Muscle of back (tissue), 13 donors: ENCODE measurements around the gene MS4A7. TPM values are rescaled to one million over a fixed set of nuclear protein-coding genes. Genes with fewer than 3 reads are reported as not detected.
A peak's percentile ranks its signal among the peaks of the same experiment; 100 is the strongest.
"Not testable (repeated sequence)": the region's sequence is repeated elsewhere in the genome, so short reads cannot be mapped to it uniquely, and the experiment has no call there.

Experiments
- DNase-seq, 3 donors: peaks; one replicate each; pipeline versions ENCODE4 v3.0.0 to v3.0.0-alpha.2; 2013
- long read RNA-seq, 9 donors: transcript quantifications; one replicate each; lab custom pipeline, GENCODE V29; 2026
- polyA plus RNA-seq, 10 donors: library from polyadenylated mRNA; unstranded; fragments of 120-200 nt; gene quantifications; one replicate each; pipeline ENCODE4 v1.2.1, GENCODE V29; 2013; ENCODE audit not compliant: insufficient read length in 10 of 10

Gene MS4A7, protein sequence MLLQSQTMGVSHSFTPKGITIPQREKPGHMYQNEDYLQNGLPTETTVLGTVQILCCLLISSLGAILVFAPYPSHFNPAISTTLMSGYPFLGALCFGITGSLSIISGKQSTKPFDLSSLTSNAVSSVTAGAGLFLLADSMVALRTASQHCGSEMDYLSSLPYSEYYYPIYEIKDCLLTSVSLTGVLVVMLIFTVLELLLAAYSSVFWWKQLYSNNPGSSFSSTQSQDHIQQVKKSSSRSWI
- polyA plus RNA-seq = 10 to 100 TPM in 3 of 10 donors, 1 to 10 TPM in 7; 4.7 to 13.5 (median 8.4) TPM
- long read RNA-seq, donor 1, partial matches to known transcripts = 0 of 2 reads
- long read RNA-seq, donor 1, other reads (novel, unspliced or antisense) = 0 of 2 reads
- long read RNA-seq, donor 2, partial matches to known transcripts = 0 of 5 reads
- long read RNA-seq, donor 2, other reads (novel, unspliced or antisense) = 0 of 5 reads
- long read RNA-seq, donor 3 = 0 reads
- long read RNA-seq, donor 4, partial matches to known transcripts = 0 of 3 reads
- long read RNA-seq, donor 4, other reads (novel, unspliced or antisense) = 0 of 3 reads
- long read RNA-seq, donor 5, partial matches to known transcripts = 0 of 4 reads
- long read RNA-seq, donor 5, other reads (novel, unspliced or antisense) = 0 of 4 reads
- long read RNA-seq, donor 6, partial matches to known transcripts = 0 of 3 reads
- long read RNA-seq, donor 6, other reads (novel, unspliced or antisense) = 0 of 3 reads
- long read RNA-seq, donor 7, partial matches to known transcripts = 0 of 3 reads
- long read RNA-seq, donor 7, other reads (novel, unspliced or antisense) = 0 of 3 reads
- long read RNA-seq, donor 8, partial matches to known transcripts = 0 of 1 reads
- long read RNA-seq, donor 8, other reads (novel, unspliced or antisense) = 0 of 1 reads
- long read RNA-seq, donor 9, partial matches to known transcripts = 0 of 1 reads
- long read RNA-seq, donor 9, other reads (novel, unspliced or antisense) = 0 of 1 reads

DNA sequence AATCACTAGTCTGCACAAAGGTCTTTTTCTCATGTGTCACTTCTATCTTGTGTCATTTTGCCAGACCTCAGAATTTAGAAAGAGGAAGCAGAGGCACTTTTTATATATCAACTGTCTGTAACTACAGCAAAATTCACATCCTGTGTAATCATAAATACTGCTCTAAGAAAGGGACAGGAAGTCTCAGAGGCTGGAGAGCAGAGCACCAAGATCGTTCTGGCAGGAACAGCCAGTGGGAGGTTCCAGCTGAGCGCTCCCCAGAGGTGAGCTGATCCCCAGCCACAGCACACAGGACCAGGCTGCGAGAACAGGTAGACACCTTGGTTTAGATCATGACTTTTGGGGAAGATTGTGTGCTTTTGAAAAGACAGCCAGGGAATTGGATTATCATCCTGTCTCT, at the start of gene MS4A7:
TSS of gene MS4A7 (plus strand) at position 179 of the 400 bp plus-strand sequence. CDS start 4,610 bp downstream, outside the sequence.
- DNase-seq = peak; percentile 10 to 49 (median 17)

DNA sequence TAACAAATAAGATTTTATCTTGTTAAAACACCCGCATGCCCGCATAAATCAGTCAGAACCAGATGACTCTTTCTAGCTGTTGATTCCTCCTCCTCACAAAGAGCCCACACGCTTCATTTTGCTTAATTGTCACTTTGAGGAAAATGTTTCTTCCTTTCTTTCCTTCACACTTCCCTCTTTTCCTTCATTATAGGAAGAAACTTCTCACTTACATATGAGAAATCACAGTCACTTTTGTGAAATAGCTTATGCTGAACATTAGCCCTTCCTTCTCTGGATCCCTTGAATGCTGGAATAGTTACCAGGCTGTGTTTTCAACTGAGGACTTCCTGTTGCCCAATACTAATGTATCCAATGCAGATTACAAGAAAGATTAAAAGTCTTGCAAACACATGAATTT, 45.5 kb upstream of the MS4A7 start:
- no peak for DNase-seq

DNA sequence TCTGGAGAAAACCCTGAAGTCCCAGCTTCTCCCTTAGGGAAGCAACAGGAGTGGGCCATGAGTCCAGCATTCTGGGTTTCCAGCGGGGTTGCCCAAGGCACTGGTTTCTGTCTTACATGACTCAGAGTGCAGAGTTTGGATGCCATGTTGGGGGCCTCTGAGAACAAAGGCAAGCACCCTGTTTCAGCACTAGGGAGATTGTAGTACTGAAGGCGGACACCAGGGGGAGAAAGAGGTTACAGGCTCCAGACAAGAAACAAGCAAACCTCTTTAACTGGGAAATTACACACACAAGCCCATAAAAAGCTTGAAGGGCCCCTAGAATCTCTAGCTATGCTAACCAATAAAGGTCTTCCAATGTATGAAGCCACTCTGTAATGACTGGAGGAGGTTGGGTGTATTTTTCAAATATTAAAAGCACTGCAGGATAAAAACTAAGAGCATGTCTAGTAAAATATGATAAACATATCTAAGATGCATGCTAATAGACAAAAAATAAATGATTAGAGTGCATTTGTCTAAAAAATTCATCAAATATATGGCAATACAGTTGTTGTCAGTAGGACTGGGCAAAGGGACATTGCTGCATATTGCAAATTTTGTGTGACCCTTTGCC, 44.2 kb upstream of the MS4A7 start:
- peak; percentile 18 to 54 (median 45) for DNase-seq

DNA sequence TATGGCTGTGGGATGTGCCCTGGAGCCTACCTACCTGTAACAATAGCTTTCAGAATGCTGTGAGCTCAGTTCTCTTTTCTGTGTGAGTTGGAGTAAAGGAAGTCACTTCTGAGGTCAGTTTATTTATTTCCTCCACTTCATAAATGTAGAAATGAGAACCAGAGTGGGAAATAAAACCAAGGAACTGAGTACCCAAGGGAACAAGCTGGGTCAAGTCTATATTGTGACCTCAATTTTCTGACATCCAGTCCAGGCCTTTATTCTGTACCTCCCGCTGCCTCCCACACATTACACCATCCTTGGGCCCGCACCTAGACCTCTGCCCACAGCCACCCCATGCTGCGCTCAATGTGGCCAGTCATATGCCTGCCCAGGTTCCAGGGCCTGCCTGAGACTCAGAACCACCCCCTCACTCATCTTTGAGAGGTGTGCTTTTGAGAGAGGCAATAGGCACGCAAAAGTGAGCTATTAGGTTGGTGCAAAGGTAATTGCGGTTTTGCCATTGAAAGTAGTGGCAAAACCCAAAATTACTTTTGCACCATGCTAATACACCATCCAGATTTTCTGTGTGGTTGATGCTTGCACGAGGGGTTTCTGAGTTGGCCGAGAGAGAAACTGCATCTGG, 41.5 kb upstream of the MS4A7 start:
- DNase-seq = no peak

DNA sequence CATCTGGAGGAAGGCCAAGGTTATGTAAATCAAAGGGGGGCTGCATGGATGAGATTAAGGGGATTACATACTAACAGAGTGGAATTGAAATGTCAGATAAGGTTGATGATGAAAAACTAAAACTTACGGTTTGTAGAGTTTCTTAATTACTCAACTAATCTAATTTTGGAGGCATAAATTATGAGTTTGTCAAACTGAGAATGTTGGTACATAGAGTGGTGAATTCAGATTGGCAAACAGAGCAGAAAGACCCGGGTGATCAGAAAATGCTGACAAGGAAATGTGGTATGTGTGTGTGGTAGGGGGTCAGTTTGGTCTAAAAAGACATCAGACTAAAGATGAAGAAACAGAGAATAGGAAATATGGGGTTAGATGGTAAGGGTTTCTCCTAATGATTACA, 40.3 kb upstream of the MS4A7 start:
- no peak for DNase-seq

DNA sequence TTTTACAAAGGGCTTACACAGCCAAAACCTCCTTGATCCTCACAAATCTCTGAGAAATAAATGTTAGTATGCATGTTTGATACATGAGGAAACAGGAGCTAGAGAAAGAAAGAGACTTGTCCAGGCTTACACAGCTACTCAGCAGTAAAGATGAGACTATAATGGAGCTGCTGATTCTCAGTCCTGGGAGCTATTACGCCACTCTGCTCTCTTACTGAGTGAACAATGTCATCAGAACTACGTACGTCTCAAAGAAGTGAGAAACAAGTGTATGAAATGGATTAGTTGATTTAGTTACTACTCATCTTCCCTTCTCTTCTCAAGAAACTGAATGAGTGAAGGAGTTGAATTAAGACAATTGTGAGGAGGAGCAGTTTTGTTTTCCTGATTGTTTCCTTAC, 39.0 kb upstream of the MS4A7 start:
- no peak for DNase-seq

DNA sequence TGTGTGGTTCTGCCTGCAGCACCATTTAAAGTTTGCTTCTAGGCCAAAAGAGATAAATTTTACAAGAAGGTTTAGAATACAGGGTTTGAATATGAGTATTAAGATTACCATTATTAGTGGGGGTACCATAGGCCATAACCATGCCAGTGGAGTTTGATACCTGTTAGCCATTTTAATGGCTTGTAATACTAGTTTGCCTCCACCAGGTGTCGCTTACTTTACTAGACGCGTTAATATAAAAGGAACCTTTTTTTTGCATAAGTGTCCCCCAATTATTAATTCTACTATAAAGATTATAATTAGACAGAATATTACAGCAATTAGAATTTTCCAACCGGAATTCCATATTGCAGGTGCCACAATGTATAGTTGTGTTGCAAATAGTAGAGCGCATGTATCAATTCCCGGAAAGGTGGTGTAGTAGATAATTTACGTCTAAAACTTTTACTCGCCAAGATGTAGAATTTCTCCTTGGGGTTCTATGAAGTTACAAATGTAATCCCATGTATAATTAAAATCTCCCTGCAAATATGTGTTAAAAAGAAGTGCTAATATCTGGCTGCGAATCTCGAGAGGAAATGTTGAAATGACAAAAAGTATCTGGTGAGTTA, 35.1 kb upstream of the MS4A7 start:
- no peak for DNase-seq

DNA sequence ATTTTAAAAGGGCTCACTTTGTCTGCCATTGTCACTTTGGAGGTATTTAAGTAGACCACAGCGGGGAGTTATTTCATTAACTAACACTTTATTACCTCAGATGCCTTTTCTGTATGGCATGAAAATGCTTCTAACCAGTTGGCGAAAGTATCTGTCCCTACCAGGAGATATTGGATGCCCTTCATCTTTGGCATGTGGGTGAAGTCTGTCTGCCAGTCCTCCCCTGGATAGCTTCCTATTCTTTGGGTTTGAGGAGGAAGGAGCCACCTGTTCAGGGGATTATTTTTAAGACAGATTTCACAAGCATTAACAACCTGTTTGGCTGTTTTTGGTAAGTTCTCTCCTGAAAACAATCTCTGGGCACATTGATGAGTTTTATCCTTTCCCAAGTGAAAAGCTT, 34.2 kb upstream of the MS4A7 start:
- no peak for DNase-seq

DNA sequence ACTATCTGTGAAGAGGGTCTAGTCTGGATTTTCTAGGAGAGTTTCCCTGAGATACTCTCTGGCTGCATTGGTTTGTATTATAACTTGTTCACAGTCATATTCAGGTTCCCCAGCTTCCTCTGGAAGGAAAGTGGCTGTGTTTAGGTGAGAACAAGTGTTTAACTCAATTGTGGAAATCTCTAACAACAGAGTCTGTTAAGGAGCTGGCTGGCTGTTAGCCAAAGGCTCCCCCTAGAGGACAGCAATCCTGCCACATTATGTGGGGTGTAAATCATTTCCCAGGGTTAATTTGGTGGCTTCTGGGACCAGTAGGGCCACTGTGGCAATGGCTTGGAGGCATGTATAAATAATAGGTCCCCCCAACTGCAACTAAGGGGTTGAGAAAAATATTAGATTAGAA, 32.8 kb upstream of the MS4A7 start:
- no peak for DNase-seq

DNA sequence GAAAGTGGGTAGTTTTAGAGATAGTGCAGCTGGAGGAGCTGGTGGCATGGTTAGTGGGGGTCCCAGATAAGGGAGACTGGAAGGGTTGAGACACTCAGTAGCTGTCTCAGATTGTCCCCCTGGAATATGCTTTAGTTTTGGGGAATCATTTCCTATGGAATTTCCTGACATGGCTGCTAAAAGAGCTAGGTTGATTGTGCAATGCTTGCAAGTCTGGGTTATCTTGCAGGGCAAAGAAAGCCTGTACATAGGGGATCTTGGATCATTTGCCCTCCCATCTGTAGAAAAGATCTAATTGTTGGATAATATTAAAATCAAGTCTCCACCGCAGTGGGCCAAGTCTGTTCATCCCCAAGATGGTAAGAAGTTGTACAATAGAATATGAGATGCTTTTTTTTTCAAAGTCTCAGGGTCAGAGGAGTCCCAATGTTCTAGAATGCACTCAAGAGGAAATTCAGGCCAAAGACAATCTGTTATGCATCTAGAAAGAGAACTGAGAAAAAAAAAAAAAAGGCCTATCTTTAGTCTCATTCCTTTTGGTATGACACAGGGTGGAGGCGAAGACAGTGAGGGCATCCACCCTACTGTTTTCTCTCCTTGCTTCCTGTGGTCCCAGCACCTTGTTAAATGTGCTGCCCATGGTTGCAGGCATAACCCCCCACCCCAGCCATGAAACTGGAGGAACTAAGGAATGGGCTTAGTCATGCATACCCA, 31.1 kb upstream of the MS4A7 start:
- DNase-seq = no peak

DNA sequence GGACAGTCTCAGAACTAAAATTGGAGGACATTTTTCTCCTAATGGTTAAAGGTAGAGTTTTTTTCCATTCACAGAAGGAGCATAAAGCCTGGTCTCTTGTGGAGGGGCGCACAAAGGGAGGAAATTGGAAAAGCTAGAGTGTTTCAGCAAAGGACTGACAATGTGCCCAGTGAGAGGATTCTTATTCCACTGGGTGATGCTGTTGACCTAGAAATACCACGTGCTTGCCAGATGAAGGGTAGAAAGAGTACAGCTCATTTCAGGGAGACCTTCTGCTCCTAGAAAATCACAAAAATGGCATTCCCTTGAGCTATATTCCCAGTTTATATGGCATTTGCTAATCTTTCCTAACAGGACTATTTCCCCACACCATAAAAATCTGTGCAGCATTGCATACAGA, 30.2 kb upstream of the MS4A7 start:
- no peak for DNase-seq

DNA sequence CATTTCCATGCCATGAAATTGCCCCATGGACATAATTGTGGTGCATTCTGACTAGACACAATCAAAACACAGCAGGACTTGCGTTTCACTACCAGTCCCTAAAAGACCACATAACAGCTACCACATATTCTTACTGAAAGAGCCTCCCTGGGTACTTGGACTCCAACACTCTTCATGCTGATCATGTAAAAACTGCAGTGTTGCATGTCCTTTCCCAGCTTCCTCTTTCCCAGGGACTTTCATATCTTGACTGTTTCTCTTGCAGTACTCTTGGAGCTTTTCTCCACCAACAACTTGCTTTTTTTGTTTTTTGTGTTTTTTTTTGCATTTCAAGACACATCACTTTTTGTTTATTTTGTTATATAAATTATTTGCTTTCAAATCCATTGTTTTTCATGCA, 28.3 kb upstream of the MS4A7 start:
- no peak for DNase-seq

DNA sequence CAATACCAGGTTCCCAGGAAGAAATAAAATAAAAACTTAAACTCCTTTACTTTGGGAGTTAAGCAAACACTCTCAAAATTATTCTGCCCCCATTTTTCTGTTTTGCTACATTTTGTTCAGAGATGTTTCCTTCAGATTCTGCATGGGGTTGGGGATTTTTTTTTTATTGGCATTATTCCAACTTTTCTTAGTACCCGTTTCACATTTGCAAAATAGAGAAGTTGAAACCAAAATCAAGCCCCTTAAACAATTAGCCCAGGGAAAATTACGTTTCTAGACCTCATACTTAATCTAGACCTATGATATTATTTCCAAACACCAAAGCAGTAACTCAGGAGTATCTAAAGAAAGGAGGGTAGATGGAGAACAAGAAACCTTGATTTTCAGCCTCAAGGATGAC, 20.6 kb upstream of the MS4A7 start:
- no peak for DNase-seq

DNA sequence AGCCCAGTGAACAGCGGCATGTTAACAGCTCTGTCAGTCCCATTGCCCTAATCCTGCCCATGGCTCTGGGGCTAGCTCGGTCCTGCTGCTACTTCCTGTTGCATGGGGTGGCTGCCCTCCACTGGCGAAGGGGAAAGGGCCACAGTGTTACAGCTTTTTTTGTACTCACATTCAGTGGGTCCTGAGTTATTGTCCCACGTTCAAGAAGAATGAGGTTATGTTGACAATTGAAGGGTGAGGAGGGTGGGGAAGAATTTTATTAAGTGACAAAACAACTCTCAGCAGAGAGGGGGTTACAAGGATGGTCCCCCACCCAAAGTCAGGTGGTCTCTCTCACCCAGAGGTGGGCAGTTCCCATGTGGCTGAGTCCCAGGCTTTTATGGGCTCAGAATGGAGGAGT, 17.7 kb upstream of the MS4A7 start:
- DNase-seq = no peak

DNA sequence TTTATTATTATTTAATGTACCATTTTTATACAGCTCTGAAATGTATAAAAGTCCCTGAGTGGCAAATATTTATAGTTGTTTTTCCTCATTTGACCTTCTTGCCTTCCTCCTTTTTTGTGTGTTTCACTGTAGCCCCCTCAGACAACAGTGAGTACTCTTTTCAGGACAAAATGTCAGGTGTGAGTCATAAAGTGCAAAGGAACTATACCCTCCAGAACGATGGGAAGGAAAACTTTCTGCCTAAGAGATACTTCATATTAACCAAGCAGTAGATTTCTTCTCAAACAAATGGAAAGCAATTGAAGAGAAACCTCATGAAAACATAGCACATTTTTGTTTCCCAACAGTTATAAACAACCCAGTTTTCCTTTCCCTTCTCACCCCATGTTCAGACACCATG, 16.1 kb upstream of the MS4A7 start:
- DNase-seq = no peak

DNA sequence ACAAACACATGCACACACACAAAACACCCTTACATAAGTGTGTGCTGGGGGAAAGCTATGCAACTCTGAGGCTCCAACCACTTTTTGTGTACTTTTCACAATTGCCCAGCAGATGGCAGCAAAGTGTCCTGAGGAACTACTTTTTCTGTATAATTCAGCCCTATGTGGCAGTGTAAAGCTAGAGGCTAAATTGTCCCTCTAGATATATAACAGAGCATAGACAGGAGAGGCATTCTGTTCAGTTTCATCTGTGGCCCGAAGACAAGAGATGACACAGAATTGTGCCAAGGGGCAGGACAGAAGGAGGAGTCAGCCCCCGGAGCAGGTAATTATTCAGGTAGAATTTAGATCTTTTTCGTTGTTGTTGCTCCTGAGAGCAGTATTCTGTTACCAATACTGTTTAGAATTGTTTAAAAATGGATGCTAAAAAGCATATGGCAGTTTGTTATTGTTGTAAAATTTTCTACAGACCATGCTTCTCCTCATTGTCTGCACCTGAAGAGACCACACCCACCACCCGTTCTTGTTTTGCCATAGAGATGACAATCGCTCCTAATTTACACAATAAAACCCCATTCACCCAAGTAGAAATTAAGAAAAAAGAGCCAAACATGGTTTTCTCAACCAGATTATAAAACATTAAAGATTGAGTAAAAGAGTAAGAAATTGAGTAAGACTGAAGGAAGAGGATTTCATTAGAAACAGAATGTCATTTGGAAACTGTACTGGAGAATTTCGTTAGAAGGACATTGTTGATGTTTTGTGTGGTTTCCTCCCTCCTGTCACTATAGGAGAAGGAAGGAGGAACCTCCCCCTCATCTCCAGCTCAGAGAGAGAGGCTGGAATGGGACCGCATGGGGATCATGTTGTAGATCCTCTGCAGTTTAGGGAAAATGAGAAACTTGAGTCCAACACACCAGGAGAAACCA, 14.5 kb upstream of the MS4A7 start:
- peak; percentile 64 to 83 (median 77) for DNase-seq

DNA sequence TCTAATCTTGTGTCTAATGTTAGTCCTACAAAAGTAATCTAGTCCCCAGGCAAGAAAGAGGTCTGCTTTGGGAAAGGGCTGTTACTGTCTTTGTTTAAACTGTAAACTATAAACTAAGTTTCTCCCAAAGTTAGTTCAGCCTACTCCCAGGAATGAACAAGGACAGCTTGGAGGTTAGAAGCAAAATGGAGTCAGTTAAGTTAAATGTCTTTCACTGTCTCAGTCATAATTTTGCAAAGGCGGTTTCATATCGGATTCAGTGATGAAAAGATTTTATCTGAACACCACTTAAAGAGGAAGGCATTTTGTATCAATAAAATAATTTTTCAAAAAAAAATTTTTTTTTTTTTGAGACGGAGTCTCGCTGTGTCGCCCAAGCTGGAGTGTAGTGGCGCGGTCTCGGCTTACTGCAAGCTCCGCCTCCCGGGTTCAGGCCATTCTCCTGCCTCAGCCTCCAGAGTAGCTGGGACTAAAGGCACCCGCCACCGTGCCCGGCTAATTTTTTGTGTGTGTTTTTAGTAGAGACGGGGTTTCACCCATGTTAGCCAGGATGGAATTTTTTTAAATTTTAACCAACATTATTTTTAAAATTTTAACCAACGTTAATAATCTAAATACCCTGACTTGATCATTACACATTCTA, 11.9 kb upstream of the MS4A7 start:
- not testable (repeated sequence) for DNase-seq

DNA sequence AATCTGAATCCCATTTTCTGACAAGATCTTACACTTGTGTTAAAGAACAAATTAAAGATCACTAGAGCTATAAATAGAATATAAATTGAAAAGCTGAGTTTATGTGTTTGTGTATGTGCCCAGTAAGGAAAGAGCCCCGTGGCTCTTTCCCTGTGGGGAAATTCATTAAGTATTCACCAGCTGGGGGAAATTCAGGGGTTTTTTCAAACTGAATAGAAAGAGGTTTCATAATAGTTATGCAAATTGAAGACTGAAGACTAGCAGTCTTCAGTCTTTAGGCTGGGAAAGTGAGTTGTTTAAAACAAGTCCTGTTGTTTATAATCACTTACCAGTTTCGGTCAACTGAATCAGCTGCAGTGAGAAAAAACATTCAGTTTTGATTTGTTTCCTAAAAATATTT, 11.3 kb upstream of the MS4A7 start:
- DNase-seq = no peak

DNA sequence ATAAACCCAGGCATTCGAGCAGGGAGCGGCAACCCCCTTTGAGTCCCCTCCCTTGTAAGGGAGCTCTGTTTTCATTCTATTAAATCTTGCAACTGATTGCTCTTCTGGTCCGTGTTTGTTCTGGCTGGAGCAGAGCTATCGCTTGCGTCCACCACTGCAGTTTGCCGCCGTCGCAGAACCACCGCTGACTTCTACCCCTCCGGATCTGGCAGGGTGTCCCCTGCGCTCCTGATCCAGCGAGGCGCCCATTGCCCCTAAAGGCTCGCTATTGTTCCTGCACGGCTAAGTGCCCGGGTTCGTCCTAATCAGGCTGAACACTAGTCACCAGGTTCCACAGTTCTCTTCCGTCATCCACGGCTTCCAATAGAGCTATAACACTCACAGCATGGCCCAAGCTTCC, 10.4 kb upstream of the MS4A7 start:
- no peak for DNase-seq
